GM19025 (cell line): ENCODE data around the gene VSTM2A.
"Not testable (repeated sequence)": the region's sequence is repeated elsewhere in the genome, so short reads cannot be mapped to it uniquely, and the experiment has no call there.

Experiments used
- ATAC-seq: cut with Tn5 transposase; IDR thresholded peaks from one replicate; pipeline ENCODE4 v1.9.1; 2021; ENCODE audit warnings: mild to moderate bottlenecking, low read depth, moderate library complexity; ENCODE audit not compliant: unreplicated experiment

VSTM2A gene, protein sequence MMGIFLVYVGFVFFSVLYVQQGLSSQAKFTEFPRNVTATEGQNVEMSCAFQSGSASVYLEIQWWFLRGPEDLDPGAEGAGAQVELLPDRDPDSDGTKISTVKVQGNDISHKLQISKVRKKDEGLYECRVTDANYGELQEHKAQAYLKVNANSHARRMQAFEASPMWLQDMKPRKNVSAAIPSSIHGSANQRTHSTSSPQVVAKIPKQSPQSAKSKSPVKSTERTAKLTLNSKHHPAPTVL

DNA sequence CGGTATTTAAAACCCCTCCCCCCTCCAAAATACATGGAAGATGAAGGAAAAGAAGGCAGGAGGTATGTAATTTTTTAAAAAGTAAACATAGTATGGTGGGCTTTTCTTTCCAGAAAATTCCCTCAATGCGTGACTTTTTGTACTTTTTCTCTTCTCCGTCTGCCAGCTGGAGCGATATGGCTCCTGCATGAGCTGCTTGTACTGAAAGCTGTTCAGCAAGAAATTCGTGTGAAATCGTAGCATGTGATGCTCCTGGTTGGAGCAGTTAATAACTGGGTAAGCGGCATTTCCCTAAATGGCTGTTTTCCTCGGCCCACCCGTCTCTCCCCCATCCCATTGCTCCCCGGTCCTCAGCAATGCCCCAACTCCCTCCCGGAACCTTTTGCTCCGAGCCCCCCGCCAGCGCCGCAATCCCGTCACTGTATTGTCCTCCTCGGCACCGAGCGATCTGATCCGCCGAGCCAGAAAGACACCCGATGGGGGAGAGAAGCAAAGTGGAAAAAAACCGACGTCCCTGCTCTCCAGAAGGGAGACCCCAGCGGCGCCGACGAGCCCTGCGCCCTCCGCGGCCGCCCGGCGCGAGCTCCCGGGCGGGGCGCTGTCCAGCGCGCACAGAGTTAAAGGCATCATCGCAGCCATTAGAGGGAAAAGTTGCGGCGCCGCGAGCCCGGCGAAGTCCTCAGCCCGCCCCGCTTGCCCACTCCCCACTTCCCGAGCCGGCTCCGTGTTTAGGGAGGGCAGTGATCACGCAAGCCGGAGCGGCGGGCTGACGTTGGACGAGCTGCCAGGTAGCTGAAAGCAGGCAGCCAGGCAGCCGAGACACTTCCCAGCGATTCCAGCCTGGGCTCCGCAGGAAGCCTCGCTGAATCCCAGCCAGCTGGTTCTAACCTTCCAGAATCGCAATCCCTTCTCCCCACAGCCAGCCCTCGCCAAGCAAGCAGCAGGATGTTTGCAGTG lies at the start of gene VSTM2A:
Gene VSTM2A (plus strand): TSS at position 707 of the 957 bp plus-strand sequence. CDS start 356 bp downstream, outside the sequence.
- no peak for ATAC-seq

DNA sequence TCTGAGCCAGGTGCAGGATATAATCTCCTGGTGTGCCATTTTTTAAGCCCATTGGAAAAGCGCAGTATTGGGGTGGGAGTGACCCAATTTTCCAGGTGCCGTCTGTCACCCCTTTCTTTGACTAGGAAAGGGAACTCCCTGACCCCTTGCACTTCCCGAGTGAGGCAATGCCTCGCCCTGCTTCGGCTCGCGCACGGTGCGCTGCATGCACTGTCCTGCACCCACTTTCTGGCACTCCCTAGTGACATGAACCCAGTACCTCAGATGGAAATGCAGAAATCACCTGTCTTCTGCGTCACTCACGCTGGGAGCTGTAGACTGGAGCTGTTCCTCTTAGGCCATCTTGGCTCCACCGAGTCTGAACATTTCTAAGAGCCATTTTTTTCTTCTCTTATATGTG lies 37.6 kb upstream of the VSTM2A start:
- not testable (repeated sequence) for ATAC-seq

DNA sequence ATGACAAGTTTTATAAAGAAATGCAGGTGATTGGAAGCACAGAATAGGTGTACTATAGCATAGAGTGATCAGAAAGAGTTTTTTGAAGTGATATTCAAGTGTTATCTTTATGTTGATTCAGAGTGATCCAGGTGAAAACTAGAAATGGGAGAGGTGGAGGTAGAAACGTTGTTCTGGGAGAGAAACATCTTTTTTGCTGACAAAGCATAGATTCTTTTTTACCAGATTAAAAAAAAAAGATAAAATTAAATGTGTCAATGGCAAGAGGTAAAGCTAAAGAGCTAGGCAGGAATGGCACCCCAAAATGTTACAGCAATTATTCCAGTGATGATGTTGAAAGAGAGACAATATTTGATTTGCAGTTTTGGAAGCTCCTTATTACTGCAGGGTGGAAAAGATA lies 12.6 kb upstream of the VSTM2A start:
- no peak for ATAC-seq

DNA sequence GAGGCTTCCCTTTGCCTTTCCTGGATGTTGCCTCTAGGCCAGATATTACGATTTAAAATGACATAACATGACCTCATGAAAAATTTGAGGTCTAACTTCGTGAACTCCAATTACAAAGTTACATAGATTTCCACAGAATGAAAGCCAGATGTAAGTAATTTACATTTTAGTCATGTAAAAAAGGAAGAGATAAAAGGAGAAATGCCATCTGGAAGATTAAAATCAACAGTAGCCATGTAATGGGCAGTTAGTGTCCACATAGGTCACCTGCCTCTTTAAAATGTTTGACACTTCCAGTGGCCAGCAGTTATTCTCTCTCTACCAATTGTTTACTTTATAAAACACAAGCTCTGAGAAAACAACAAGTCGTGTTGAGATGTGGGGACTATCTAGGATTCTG lies 4.1 kb upstream of the VSTM2A start:
- no peak for ATAC-seq

DNA sequence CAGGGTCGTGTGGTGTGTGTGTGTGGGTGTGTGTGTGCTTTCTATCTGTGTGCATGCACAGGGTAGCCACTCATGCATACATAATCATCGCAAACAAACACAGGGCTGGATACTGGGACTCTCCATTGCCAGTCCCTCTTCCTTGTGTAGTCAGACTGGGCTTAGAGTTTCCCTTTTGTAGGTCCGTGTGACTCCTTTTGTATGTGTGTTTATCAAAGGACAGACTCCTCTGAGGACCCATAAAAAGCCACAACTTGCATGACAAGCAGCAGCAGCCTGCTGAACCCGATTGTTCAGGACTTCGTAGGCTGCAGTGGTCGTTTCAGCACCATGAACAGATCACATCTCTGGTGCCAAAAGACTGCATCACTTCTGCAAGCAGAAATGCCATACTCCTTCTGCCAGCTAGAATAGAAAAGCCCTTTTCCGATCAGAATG lies 895 bp downstream of the VSTM2A start:
- no peak for ATAC-seq

DNA sequence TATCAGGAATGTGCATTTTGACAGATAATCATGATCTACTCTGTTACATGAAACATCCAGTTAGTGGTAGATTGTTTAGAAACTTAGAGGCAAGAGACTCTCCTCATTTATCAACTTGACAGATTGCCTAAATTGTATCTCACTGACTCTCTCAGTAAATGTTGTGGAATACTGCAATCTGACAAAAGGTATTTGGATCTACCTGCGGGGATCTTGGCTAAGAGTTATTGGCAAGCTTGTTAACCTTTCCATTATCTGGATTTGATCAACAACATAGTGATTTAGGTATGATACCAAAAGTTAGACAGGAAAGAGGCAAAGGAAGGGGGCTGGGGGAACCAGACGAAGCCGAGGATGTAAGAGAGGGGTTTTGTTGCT lies 2.0 kb downstream of the VSTM2A start:
- ATAC-seq, result no peak

DNA sequence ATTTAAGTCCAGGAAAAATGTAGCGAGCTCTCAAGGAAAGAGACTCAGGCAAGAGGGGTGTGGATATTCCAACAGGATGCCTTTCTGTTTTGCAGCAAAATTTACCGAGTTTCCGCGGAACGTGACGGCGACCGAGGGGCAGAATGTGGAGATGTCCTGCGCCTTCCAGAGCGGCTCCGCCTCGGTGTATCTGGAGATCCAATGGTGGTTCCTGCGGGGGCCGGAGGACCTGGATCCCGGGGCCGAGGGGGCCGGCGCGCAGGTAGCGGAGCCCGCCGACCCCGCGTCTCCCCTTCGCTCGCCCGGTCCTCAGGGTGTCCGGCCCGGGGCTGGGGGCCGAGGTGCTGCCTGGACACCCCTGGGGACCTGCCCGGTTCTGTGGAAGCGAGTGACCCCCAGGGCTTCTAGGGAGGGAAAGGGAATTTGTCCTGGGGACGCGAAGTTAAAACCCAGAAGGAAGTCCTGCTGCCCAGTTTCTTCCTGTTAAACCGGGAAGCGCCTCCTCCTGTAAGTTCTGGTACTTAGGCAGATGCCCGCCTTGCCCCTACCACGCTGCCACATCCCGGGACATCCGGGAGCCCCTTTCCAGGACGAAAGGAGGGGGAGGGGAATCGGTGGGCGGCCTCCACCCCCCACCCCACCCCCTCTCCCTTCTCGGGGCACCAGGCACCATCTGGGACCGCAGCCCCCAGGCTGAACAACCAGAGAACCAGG lies 2.5 kb downstream of the VSTM2A start:
- no peak for ATAC-seq

DNA sequence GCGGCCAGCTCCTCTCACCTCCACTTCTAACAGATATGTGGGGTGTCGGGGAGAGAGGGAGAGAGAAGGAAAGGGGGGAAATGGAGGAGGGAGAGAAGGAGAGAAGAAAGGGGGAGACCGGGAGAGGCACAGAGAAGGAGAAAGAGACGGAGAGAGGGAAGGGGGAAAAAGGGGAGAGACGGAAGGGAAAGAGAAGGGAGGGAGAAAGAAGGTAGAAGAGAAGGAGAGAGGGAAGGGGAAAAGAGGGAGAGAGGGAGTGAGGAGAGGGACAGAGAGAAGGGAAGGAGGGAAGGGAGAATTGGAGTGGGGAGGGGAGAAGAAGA lies 3.0 kb downstream of the VSTM2A start:
- ATAC-seq, result no peak

DNA sequence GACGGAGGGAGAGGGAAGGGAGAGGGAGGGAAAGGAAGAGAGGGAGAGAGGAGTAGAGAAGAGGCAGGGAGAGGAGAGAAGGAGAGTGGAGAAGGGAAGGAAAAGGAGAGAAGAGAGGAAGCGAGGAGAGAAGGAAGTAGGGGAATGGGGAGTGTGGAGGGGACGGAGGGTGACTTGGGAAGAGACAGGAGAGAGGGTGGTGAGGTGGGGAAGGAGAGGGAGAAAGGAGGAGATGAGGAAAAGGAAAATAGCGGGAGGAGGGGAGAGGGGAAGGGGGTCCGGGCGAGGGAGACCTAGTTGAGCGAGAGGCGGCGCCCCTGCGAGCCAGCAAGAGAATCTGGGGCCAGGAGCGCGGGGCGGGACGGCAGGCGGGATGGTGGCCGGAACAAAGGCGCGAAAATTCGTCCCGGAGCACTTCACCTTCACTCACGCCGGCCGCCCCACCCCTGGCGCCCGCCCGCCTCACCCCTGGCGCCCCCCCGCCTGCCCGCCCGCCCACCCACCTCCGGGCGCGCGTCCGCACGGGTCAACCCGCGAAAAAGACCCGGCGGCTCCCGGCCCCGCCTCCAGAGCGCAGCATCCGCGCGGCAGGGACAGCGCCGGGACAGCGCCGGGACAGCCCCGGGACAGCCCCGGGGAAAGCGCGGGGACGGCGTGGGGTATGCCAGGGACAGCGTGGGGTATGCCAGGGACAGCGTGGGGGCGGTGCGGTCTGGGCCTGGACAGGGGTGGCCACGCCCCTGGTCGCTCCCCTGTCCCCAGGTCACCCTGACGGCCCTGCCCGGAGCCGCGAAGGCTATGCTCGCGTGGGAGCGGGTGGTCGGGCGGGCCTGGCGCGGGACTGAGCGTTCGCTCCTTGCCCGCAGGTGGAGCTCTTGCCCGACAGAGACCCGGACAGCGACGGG lies 4.2 kb downstream of the VSTM2A start:
- ATAC-seq, result no peak

DNA sequence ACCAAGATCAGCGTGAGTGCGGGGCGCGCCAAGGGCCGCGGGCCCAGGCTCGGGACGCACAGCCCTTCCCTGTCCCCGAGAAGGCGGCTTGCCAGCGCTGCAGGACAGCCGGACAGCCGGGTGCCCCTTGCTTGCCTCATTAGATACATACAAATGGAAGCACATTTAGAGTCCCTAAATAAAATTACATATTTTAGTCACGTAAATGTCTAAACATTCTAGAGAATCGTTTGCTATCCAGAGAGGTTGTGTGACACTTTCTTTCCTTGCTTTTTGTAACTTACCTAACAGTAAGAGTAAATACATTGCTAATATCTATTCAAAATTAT lies 4.8 kb downstream of the VSTM2A start:
- no peak for ATAC-seq

DNA sequence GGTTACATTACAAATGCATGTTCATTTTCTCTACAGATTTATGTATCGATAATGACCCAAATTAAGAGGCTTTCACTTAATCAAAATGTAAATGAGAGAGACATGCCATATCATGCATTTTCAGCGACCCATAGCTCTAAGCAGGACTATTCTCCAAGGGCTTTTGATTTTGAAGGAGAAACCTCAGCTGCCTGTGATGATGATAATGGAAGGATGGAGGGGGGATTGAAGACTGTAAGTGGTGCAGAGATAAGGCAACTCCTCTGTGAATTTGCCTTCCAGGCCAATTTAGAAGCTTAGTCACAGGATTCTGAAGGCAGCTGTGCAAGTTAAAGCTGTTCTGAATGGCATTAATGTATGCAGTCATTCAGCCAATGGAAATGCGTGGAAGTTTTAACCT lies 8.3 kb downstream of the VSTM2A start:
- no peak for ATAC-seq

DNA sequence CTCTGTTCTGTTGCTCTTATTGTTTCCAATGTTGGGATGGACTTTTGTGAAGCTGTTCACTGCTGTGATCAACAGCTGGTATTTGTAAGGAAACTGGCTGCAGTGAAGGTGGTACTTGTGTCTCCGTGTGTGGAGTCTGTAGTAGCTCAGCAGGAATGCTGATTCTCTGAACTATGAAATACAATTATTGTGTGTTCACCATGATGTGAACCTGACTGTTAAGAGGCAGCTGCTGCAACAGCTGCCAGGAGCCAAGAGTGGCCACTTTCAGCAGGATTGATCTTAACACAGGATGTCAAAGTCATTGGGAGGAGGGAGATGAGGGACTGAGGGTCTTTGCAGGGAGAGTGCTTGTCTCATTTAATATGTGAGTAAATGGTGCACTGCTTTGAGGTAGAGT lies 13.9 kb downstream of the VSTM2A start:
- ATAC-seq, result no peak

DNA sequence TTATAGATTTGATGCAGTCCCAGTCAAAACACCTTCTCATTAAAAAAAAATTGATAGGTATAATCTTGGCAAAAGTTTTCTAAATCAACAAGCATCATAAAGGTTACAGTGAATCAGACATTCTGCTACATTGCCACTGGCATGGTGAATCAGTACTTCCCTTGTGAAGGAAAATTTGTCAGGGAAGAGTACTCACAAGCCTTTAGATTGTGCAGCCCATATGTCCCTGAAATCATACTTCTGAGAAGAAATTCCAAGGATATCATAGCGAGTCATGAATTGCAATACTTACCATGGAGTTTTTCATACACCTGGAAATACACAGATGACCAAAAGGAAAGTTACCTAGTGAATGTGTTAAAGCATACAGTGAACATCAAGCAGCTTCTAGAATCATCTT lies 17.2 kb downstream of the VSTM2A start:
- no peak for ATAC-seq

DNA sequence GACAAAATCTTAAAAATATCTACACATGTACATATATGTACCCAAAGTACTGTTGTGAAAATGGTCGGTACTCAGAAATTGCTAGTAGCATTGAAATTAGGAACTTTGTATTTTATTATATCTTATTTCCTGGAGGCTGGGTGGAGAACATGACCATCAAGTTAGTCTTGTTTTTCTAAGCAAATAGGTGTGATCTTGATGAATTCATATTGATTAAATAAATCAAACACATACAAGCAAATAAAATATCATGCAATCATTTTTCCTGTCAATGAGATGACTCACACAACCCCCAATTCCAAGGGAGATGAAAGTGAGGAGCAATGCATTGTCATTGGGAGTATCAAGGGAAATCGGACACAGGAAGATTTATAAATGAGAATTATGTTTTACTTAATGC lies 18.0 kb downstream of the VSTM2A start:
- no peak for ATAC-seq

DNA sequence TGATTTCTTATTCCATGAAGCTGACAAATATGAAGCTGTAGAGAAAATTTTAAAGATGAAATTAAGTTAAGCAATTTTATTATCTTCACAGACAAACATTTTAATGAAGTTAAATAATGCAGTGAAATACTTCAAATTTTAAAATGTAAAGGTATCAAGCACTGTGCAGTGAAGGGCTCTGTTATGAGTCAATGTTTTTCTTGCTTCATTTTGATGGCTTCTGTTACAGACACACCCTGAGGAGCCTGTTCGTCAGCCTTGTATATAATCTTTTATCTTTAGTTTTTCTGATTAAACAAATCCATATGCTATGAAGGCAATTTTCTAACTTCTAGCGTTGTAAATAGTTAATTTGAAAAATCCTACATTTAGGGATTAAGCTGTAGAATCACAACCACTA lies 18.5 kb downstream of the VSTM2A start:
- no peak for ATAC-seq

DNA sequence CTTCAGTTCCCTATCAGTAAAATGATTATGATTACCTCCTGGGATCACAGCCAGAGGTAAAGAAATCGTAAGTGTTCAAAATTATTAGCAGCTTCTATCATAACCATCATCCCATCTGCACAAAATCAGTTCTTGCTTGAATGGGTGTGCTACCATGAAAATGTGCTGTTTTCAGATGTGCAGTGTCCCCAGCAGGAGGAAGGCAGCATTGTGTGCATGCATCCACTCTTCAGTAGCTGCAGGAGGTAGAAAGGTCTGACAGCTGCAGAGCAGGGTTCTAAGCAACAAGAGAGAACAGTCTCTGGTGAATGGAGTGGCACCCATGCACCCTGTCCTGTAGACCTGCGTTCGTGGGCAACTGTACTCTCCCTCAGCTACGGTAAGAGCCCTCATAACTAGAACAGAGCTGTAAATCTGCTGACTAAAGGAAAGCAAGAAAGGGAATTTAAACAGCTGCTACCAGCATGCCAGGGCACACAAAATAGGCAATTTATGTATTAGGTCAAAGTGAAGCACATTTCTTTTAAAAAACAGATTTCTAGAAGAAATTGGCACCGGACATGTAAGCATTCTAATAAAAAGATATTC lies 21.2 kb downstream of the VSTM2A start:
- no peak for ATAC-seq

DNA sequence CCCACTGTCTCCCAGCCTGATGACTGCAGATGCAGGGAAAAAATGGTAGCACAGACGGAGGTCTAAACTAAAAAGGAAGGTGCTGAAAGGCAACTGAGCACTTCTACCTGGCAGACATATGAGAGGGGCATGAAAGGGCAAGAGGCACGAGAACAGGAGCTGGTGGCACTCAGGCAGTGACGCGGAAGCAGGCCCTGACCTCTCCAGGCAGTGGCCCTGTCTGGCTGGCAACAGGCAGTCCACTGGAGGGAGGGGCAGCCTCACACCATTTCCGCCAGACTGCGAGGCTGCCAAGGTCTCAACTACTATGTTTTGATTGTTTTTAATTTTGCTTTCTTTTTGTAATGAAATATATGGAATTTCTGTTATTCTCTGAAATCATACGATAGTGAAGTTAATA lies 23.3 kb downstream of the VSTM2A start:
- no peak for ATAC-seq

DNA sequence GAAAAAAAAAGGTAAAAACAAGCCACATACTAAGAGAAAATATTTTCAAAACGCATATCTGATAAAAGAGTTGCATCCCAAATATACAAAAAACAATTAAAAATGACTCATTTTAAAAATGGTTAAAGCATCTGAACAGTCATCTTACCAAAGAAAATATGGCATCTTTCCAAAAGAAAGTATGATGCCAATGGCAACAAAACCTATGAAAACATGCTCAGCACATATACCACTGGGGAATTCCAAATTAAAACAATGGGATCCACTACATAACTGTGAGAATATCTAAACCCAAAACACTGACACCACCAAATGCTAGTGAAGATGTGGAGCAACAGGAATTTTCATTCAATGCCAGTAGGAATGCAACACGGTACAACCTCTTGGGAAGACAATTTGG lies 39.3 kb downstream of the VSTM2A start:
- ATAC-seq, result no peak

DNA sequence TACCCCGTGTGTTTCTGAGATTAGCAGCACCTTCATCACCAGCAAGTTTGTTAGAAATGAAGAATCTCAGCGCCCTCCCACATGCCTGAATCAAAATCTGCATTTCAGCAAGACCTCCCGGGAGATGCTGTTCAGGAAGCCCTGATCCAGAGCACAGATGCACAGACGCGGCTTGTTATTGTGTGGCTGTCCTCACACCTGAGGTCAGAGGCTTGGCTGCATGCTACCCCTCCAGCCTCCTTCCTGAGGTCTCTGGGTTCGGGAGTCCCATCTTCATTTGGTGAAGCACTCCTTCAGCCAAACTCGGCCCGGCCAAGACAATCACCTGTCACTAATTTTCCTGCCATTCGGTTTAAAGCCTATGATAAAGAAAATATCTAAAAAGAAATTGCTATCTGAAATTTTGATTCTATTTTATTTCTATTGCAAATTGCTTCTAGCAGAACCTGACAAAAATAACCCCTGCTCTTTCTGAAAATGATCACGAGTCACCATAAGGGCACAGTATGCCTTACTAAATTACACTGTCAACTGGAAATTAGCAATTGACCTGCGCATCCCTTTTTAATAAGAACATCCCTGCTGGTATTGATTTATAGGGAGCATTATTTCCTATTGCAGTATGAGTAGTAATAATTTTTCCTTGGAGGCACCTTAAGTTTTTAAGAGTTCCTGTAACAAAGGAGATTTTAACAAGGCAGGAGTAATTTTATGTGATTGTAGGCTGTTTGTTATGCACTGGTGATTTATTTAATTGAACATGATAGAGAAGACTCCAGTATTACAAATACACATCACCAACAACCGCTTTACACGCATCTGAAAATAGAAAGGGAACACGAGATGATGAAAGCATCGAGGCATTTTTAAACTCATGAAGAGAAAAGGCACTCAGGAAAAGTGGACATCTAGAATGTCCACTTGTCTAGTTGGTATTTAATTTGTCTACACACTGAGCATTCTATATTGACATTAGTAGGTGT lies 49.5 kb downstream of the VSTM2A start:
- no peak for ATAC-seq
